MM.1S (cell line): ENCODE results near the gene RHOT1.

Experiments used
- EZH2 ChIP-seq: fragments of 300-600 bp; sonication (generic); optimal IDR thresholded peaks from 2 replicates; pipeline ENCODE3; 2017; ENCODE audit warnings: low read depth, mild to moderate bottlenecking, antibody characterized with exemption, low read length, mixed read lengths
- EZH2phosphoT487 ChIP-seq: fragments of 300-600 bp; sonication (generic); IDR thresholded peaks from 2 replicates; pipeline ENCODE4 v1.6.1; 2018; ENCODE audit warnings: antibody characterized with exemption, low read length
- TF ChIP-seq, protein P1 (sequence below): fragments of 300-600 bp; sonication (generic); IDR thresholded peaks from 2 replicates; pipeline ENCODE4 v1.5.1; 2016; ENCODE audit warnings: antibody characterized with exemption, low read length, mixed read lengths

DNA sequence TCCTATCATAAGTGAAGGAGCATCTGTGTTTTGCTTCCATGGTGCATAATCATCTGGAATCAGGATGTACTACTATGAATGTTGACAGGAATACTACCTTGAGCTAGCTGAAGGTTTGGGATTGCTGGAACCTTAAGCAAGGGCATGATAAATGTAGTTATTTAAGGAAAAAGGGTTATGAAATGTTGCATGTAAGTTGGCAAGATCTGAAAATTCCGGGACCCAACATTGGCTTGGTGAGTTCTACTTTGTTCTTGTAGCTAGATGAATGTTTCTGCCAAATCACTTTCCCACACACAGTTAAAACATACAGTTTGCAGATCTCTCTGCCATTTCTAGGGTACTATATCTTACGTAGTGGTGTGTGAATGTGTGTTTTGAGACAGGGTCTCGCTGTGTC is 13.6 kb downstream of the RHOT1 start:
- TF ChIP-seq, protein P1, sequence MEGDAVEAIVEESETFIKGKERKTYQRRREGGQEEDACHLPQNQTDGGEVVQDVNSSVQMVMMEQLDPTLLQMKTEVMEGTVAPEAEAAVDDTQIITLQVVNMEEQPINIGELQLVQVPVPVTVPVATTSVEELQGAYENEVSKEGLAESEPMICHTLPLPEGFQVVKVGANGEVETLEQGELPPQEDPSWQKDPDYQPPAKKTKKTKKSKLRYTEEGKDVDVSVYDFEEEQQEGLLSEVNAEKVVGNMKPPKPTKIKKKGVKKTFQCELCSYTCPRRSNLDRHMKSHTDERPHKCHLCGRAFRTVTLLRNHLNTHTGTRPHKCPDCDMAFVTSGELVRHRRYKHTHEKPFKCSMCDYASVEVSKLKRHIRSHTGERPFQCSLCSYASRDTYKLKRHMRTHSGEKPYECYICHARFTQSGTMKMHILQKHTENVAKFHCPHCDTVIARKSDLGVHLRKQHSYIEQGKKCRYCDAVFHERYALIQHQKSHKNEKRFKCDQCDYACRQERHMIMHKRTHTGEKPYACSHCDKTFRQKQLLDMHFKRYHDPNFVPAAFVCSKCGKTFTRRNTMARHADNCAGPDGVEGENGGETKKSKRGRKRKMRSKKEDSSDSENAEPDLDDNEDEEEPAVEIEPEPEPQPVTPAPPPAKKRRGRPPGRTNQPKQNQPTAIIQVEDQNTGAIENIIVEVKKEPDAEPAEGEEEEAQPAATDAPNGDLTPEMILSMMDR = no peak
- TF ChIP-seq EZH2phosphoT487 = no peak
- TF ChIP-seq EZH2 = no peak
